Midbrain (tissue), 1 donor: ENCODE measurements around the gene HPSE2.

Source experiments
- DNase-seq: peaks from one replicate; lab custom pipeline; 2025; lab: John Stamatoyannopoulos, UW

Gene HPSE2

DNA sequence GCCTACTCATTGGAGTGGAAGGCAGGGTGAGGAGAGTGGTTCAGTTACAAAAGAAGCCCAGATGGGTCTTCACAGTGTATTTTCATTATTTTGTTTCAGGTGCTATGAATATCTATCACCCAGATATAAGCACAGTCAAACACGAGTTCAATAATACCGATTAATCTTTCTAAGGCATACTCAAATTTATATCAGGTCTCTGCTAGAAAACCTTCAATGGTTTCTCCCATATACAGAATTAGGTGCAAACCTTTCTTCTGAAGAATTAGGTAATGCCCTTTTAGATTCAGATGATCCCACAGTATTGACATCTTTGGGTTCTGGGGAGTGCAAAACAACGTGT is 774.2 kb downstream of the HPSE2 start:
- DNase-seq, result no peak

DNA sequence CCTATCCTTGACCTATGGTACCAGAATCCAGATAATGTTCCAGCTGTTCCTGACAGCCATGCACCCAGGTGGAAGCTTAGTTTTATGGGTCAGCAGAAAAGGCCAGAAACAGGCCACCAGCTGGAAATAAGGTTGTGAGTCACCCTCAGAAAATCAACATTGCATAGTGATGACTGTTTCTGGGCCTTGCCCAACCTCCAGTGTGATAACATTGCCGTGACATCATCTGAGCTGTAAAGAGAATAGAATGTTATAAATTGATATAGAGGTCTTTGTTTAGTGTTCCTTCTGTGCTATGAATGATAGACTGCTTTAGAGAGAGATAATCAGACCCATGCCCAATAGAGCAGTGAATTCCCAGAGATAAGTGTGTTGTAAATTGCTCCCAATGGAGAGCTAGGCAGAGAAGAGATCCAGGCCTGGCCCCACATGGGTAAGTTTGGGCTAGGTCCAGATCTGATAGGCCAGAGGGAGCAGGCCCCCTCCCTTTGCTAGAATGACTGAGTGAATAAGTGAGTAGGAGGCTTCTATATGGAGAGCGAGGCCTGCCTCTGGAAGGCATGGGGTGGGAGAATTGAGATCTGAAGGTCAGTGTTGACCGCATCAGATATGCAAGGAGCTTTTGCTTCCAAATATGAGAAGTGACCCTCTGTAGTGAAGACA is 774.7 kb downstream of the HPSE2 start:
- no peak for DNase-seq

DNA sequence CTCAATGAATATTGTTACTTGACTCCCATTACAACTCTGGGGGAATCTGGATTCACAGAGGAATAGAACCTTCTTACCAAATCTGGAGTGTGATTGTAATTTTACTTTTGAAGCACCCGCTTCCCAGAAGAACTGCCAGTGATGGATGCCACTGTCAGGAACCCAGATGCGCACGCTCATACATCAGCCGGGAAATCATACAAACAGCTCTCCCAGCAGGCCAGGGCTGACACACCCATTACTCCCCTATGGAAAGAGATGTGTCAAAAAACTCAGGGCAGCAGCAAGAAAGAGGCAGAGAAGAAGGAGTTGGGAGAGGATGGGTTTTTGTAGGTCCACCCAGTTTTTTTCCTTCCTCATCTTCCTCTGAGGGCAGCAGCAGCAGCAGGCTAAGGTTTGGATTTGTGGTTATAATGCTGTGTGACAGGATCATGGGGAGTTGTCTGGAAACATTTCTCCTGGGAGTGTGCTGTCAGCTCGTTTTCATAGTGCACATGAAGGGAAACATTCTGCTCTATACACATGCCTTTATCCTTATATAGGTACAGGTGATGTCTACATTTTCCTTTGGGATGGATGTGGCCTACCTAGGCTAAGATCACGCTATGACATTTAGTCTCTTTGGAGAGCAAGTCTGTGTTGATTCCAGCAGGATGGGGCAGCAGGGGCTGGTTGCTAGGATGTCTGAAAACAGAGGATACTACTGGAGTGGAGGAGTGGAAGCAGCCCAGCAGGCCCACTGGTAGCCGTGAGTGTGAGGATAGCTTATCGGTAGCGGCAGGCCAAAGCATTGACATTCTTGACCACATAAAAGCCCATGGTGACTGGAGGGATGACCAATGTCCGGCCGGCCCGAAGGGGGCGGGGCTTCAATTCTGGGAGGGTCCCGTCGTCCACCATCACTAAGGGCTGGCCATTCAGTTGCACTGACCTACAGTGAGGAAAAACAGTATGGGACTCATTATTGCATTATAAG is 776.6 kb downstream of the HPSE2 start:
- DNase-seq, result no peak

DNA sequence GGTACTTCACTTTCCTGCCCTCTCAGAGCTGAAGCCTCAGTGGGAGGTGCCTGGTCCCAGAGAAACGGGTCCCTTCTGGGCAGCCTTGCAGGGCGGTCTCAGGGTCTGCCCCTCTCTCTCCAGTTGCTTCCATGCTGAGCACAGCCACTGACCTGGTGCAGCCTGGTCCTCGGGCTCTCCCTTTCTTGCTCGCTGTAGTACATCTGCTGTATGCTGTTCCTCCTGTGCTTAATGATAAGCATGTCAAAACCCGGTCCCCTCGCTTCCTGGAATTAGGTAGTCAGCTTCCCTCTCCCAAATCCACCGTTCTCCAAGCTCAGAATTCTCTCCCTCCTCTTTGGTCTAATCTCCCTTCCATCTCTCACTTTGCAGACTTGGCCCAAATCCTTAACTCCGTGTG is 777.9 kb downstream of the HPSE2 start:
- no peak for DNase-seq

DNA sequence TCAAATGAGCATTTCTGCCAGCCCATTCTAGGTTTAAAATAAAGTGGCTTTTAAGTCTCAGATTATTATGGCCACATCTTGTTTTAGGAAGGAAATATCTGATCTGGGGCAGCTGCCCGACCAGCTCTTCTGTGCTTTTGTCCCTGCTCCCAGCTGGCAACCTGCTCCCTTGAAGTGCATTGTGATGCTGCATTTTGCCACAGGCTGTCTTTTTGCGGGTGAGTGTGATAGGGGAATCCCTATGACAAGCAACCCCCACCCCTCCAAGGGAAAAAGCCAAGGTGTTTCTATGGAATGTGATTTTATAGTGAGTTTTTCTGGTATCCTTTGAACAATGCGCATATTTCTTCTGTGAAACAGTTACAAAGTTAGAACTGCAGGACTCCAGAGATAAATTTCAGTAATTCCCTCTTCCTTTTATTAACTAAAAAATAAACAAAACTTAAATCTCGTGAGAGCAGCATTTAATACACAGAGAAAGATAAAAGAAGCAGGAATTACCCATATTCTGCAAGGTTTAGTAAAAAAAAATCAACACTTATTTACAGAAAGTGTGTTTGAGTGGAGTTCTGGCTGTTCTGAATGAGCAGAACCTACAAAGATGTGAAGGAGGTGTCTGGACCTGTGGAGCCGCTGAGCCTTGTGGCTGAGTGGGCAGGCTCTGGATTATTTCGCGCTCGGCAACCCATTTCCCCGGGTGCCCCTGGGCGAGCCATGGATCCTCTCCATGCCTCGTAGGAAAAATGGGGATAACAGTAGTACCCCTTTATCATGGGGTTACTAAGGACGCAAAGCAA is 778.8 kb downstream of the HPSE2 start:
- no peak for DNase-seq

DNA sequence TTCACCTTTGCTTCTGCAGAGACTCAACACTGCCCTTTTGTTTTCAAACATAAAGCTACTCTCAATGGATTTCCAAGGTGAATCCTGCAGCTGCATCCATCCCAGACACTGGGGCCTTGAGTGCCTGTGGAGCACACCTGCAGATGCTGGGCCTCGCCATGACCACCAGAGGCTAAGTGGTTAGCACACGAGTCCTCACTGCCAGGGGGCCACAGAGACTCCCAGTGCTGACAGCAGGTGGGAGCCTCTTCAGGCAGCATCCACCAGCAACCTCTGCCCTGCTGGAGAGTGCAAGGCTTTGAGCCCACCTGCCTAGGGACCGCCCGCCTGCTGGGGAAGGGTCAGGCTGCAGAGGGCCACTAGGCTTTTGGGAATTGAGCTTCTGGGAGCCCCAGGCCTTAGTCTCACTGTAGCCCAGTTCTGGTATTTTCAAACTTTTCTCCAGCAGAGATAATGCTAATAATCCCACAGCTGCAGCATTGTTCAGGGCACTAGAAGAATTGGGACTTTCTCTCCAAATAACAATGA is 779.5 kb downstream of the HPSE2 start:
- no peak for DNase-seq

DNA sequence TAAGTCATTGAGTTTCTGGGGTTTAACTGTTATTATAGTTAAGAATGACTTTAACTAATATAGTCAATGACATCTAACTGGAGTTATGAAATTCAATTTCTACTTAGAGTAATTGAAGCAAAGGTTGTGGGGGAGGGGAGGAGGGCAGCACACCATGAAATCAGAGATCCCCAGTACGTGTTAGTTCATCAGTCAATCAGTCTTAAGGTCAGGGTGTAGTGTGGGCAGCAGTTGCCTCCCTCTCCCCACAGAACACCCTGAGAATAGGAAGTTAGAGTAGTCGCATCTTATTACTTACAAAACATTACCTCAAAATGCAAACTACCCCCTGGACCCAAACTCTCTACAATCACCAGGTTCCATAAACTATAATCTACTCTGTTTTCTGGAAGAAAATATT is 781.9 kb downstream of the HPSE2 start:
- no peak for DNase-seq

DNA sequence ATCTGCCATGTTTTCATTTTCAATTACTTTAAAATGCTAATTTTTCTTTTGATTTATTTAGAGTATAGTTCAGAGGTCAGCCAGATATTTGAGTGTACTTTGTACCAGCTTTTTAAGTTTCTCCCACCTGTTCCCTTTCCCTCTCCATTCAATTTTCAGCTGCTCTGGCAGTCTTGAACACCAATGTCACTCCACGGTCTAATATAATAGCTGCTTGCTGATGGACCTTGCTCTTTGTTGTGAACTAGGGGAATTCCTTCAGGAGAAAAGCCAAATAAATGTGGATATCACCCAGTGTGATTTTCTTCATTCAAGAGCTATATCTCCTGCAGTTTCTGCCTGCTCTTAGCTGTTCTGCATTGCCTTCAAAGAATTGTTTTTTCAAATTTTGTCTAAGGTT is 785.0 kb downstream of the HPSE2 start:
- no peak for DNase-seq

DNA sequence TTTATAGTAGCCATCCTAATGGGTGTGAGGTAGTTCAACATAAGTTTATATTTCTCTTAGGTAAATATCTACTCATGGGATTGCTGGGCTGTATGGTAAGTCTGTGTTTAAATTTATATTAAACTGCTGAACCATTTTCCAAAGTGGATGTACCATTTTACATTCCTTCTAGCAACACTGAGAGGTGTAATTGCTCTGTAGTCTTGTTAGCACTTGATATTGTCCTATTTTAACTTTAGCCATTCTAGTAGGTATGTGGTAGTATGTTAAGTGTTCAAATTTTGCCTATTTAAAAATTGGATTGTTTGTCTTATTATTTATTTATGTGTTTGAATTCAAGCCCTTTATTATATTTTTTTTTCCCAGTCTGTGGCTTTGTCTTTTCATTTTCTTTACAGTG is 786.4 kb downstream of the HPSE2 start:
- no peak for DNase-seq

DNA sequence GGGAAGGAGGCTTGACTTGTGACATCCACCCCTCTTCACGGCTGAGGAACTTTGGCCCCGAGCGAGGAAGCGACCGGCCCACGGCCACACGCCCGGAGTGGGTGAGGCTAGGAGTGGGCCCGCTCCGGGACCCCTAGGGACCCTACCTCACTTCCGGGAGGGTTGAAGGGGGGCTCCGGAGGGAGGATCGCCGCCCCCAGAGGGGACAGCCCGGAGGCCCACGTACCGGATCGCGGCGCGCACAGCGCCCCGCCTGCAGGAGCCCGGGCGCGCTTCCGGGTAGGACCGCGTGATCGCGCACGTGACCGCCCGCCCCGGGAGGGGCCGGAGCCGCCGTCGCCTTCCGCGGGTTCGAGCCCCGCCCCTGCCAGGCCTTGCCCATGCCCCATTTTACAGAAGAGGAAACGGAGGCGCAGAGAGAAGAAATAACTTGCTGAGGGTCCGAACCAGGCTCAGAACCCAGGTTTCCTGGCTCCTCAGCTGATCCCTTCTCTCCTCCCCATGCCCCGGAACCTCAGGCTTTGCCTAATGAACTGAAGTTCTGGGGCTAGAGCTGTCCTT is 788.9 kb downstream of the HPSE2 start, which contains the start of gene HPS1:
TSS of gene HPS1 (minus strand) at position 275 of the 561 bp plus-strand sequence. CDS start 3,695 bp downstream, outside the sequence.
- peak; percentile 83 for DNase-seq

DNA sequence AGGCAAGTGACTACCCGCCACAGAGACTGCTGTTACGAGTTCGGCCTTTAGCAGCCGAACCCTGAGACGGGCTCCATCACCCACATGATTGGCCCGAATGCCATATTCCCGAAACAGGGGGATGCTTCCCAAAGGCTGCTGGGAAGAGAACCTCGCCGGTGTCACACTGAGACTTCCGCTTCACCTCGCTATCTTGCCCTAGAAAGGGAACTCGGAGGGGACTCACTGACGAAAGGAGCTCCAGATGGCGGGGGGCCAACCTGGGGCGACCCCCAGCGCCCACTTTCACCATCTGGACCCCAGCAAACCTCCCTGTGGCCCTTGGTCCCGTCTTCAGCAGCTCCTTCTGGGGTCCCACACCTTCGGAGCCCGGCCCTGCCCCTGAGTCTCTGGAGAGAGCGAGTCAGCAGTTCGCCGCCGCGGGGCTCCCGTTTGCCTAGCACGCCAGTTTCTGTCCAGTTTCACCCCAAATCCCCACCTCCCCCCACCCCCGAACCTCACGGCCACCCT is 789.4 kb downstream of the HPSE2 start:
- DNase-seq, result peak; percentile 14

DNA sequence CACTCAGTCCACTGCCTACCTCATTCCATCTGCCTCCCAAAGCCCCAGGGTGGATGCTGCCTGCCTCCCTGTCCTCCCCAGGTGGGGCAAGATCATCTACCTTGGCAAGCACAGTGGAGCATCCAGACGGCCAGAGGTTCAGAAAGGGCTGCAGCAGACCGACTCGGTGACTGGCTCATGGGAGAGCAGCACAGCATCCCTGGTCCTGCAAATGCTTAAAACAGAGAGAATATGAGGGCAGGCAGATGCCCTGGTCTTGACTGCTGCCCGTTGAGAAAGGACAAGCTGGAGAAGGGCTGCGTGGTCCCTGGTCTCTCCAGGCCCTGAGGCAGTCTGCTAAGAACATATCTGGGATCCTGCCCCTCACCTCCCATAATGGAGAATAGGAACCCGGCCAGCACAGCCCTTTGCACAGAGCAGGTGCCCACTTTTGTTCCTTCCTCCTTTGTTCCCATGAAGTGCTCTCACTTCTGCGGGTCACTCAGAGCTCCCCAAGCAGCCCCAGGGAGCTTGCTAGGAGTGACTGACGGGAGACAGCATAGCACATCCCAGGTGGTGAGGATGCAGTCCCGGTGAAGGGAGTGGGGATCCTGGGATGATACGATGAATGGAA is 790.3 kb downstream of the HPSE2 start:
- DNase-seq, result no peak

DNA sequence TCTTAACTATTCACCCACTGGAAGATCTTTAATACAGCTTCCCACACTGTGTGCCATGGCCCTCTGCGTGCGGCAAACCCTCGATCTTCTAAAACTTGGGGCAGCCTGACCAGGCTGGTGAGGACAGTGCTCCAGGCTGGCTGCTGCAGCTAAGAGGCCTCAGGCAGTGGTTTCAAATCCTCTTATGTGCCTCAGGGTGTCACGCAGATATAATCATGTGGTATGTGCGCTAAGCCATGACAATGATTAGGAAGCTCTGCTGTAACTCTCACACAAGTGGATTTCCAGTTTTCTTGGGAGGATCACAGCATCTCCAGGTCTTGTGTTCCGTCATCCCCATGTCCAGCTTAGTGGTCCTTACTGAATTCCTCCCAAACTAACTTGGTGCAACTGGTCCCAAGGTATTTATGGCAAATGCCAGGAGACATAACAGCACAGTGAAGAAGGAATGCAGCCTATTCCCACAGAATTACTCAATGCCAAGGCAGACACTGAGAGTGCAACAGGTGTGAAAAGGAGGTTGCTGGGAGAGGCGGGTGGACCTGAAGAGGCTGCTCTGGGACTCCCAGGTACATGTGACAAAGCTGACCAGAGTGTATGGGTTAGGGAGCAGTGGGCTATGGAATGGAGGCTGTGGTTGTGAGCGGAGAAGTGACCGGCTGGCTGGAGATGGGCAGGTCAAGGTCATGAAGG is 791.2 kb downstream of the HPSE2 start:
- peak; percentile 1 for DNase-seq

DNA sequence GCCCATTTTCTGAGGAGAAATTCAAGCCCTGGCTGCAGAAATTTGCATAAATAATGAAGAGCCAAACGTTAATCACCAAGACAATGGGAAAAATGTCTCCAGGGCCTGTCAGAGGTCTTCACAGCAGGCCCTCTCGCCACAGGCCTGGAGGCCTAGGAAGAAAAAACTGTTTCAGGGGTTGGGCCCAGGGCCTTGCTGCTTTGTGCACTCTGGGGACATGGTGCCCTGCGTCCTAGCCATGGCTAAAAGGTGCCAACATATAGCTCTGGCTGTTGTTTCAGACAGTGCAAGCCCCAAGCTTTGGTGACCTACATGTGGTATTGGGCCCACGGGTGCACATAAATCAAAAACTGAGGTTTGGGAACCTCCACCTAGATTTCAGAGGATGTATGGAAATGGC is 796.9 kb downstream of the HPSE2 start:
- DNase-seq, result no peak

DNA sequence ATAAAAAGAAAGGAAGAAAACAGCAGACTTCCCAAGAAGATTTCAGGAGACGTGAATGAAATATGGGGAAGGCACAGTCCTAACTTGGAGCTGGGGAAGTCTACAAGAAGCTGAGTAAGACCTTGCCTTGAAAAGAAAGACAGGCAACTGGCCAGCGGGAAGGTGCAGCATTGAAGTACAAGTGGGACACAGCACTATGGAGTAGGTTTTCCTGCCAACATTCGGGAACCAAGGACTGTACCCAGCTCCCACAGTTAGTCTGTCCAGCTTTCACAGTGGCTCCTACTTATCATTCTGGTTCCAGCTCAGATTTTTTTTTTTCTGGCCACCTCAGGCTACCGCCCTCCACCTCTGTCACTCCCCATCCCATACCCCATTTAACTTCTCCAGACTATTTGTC is 798.9 kb downstream of the HPSE2 start:
- peak; percentile 35 for DNase-seq

DNA sequence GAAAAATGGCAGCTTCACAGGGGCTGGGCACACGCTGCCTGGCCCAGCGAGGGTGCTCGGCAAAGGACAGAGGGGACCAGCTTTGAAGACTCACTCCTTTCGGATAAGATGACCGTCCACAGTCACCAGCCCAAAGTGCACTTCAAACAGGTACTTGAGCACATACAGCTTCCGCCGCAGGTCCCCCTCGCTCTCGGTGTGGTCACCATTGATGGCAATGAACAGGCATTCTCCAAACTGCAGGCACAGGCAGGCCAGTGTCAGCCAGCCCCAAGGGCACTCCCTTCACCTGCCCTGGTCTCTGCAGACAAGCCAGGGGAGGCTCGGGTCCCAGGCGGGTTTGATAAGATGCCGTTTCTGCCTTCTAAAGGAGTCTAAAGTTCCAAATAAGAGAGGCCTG is 800.5 kb downstream of the HPSE2 start:
- no peak for DNase-seq

DNA sequence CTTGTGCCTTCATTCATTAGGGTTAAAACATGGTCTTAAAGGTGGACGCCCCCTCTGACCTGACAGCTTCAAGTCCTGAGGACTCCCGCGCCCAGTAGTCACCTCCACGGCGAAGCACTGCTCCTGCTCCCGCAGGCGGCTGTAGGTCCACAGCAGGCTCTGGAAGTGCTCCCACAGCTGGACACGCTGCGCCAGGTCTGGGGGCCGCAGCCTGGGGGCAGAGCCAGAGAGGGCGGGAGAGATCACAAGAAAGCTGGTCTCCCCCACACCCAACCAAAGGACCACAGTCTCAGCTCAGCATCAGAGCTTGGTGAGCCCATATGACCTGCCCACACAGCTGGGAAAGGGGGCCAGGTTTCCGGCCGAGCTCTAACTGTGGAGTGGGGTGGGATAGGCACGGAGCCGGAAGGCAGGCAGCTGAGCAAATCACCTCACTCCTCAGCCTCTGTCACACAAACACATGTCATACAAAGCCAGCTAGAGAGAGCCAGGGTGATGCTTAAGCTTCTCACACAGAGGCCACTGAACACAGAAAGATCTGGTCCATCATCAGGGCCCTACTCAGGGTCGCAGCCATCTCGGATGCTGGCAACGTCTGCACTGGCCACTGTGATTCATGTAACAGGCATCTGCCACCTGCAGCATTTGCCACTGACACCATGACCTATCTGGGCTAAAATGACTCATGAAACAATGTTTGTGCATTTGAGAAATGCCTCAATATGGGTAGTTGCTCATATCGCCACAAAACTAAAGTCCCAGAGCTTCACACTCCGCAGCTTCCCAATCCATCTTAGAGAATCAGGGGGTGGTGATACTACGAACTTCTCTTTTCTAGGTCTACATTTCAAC is 801.5 kb downstream of the HPSE2 start:
- no peak for DNase-seq

DNA sequence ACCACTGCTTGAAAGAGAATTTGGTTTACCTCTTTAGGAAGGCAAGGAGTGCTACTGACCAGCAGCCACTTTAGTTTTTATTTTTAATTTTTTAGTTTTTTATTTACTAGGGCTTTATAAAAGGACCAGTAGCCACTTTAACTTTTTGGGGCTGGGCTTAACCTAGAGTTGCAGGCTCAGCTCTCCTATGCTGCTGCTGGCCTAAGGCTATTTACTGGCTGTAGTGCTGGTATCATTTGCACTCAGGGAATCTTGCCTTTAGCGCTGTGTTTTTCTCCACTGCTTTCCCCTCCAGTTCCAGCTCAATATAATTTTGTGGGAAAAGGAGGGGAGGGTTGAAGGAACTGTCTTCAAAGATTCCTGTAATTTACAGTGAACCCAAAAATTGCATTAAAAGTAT is 802.3 kb downstream of the HPSE2 start:
- no peak for DNase-seq

DNA sequence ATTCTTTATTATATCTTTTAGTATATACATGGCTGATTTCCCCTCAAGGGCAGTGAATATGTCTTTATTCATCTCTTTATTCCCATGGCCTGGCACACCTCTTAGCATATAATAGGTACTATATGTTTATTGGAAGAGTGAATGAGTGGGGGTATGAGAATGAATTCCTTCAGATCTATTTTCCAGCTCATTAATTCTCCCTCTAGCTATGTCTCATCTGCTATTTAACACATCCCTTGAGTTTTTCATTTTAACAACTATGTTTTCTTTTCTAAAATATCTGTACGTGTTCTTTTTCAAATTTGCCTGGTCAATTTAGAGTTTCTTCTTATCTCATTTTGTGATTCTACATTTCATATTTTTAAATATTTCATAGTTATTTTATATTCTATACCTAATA is 803.3 kb downstream of the HPSE2 start:
- no peak for DNase-seq

DNA sequence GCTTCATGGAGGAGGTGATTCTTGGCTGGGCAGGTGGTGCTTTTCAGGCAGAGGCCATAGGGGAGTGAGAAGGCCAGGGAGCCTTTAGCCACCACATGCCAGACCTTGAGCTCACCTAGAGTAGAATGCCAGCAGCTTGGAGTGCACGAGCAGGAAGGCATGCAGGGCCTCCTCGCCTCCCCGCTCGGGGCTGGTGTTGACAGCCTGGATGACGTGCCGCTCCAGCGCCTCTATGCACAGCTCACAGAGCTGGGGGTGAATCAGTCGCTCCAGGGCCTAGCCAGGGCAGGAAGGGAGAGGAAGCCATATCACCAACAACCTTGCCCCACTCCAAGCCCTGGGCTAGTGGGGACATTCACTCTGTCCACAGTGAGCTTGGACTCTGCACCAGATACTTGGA is 804.6 kb downstream of the HPSE2 start:
- no peak for DNase-seq
